Kidney glomerular epithelial cell (primary cell): Measurements from ENCODE around the gene PBRM1.
"Not testable (repeated sequence)": the region's sequence is repeated elsewhere in the genome, so short reads cannot be mapped to it uniquely, and the experiment has no call there.

Experiments
- DNase-seq: peaks from one replicate; lab custom pipeline; 2025; lab: John Stamatoyannopoulos, UW

Gene PBRM1

GRCh38 chr3:52536369-52537164 is 149.1 kb downstream of the PBRM1 start, which contains the start of gene UQCC5:
UQCC5 (plus strand) TSS chr3:52536605; CDS start chr3:52536756, 151 bp downstream.
- DNase-seq, result peak; percentile 94

- no peak for DNase-seq
Measured at GRCh38 chr3:52536112-52536368, 149.7 kb downstream of the PBRM1 start.

GRCh38 chr3:52535411-52536111 is 150.2 kb downstream of the PBRM1 start:
- peak; percentile 50 for DNase-seq

GRCh38 chr3:52534281-52535183 is 151.2 kb downstream of the PBRM1 start:
- DNase-seq, result no peak

GRCh38 chr3:52533623-52534280 is 152.0 kb downstream of the PBRM1 start, which contains the start of gene NT5DC2:
NT5DC2 (minus strand) TSS chr3:52533857; CDS start chr3:52533737, 120 bp downstream.
- peak; percentile 22 for DNase-seq

GRCh38 chr3:52532838-52533622 is 152.7 kb downstream of the PBRM1 start:
- DNase-seq, result no peak

GRCh38 chr3:52532517-52532837 is 153.2 kb downstream of the PBRM1 start:
- no peak for DNase-seq

- no peak for DNase-seq
Measured at GRCh38 chr3:52531860-52532516, 153.7 kb downstream of the PBRM1 start.

- no peak for DNase-seq
Measured at GRCh38 chr3:52530918-52531826, 154.5 kb downstream of the PBRM1 start.

GRCh38 chr3:52529376-52530333 is 156.1 kb downstream of the PBRM1 start:
- DNase-seq, result no peak

GRCh38 chr3:52528586-52529375 is 156.9 kb downstream of the PBRM1 start:
- no peak for DNase-seq

- no peak for DNase-seq
Measured at GRCh38 chr3:52527732-52528585, 157.8 kb downstream of the PBRM1 start.

- DNase-seq, result no peak
Measured at GRCh38 chr3:52527039-52527731, 158.5 kb downstream of the PBRM1 start.

GRCh38 chr3:52526671-52527038 is 159.1 kb downstream of the PBRM1 start:
- DNase-seq, result not testable (repeated sequence)

- DNase-seq, result no peak
Measured at GRCh38 chr3:52525680-52526561, 159.8 kb downstream of the PBRM1 start.
